A549 (cell line): Measurements from ENCODE around the gene TMPRSS5. TPM values are rescaled to one million over a fixed set of nuclear protein-coding genes. Genes with fewer than 3 reads are reported as not detected.

Source experiments
- ATAC-seq, 2 experiments: fragments of 200-7000 bp in 1 of 2; fragments of >200 bp in 1 of 2; cut with Nextera tagmentation in 1 of 2; cut with Tn5 transposase in 1 of 2; 3 replicates each; pipeline versions ENCODE4 v1.8.0 to v1.9.1; 2018 to 2020; ENCODE audit warnings: mild to moderate bottlenecking in 1 of 2, moderate library complexity in 1 of 2
- CTCF ChIA-PET: fragments of 300-600 bp; sonication (Branson Sonifier 250); formaldehyde crosslinking; extraction: SDS; loops from one replicate; lab custom pipeline; 2021; ENCODE audit warnings: antibody characterized with exemption, inconsistent platforms; lab: Yijun Ruan, JAX
- POLR2A ChIA-PET: fragments of 350-600 bp; formaldehyde crosslinking; extraction: SDS; loops from one replicate; lab custom pipeline; 2021; ENCODE audit warnings: antibody characterized with exemption, inconsistent platforms; lab: Yijun Ruan, JAX
- DNase-seq, 2 experiments: peaks; one replicate each; pipeline versions ENCODE4 v3.0.0 to v3.0.0-alpha.2; 2011 to 2016; ENCODE audit warnings: low read depth in 1 of 2, low spot score in 1 of 2
- FAIRE-seq: peaks from 2 replicates; lab custom pipeline; 2011; peaks lifted over from hg19 to GRCh38; lab: Jason Lieb, UNC
- H3K27ac ChIP-seq, 2 experiments: fragments of >200 bp; sonication (Bioruptor Twin); formaldehyde crosslinking; 3 replicates each; pipeline ENCODE4 v1.5.1; 2016 to 2017
- H3K4me1 ChIP-seq: fragments of >200 bp; sonication (Bioruptor Twin); formaldehyde crosslinking; 3 replicates; pipeline ENCODE4 v1.6.1; 2016
- H3K4me2 ChIP-seq: fragments of >200 bp; sonication (Bioruptor Twin); formaldehyde crosslinking; 3 replicates; pipeline ENCODE4 v1.6.1; 2016
- H3K4me3 ChIP-seq: fragments of >200 bp; sonication (Bioruptor Twin); formaldehyde crosslinking; 3 replicates; pipeline ENCODE4 v1.5.1; 2016
- H3K9me3 ChIP-seq: fragments of >200 bp; sonication (Bioruptor Twin); formaldehyde crosslinking; 3 replicates; pipeline ENCODE4 v1.6.1; 2016
- ATOH8 ChIP-seq: fragments of 250-450 bp; sonication (Bioruptor Pico); IDR thresholded peaks from 2 replicates; pipeline ENCODE4 v1.5.0; 2020; ENCODE audit warnings: low read depth, mild to moderate bottlenecking, moderate library complexity
- BCL3 ChIP-seq: fragments of >200 bp; sonication (Bioruptor Twin); formaldehyde crosslinking; IDR thresholded peaks from 3 replicates; pipeline ENCODE4 v1.6.1; 2016
- CBX8 ChIP-seq: fragments of 200-600 bp; sonication (generic); IDR thresholded peaks from 2 replicates; pipeline ENCODE4 v1.6.1; 2016
- CEBPB ChIP-seq, 2 experiments: fragments of >200 bp in 1 of 2; sonication (Bioruptor Twin) in 1 of 2; formaldehyde crosslinking in 1 of 2; IDR thresholded peaks; 2 replicates each; pipeline ENCODE4 v1.6.1; 2012 to 2016
- E2F6 ChIP-seq: IDR thresholded peaks from 2 replicates; pipeline ENCODE4 v1.6.1; 2012; ENCODE audit warnings: low read depth, borderline replicate concordance
- EHF ChIP-seq: fragments of 250-450 bp; sonication (Bioruptor Pico); IDR thresholded peaks from 2 replicates; pipeline ENCODE4 v1.5.0; 2020; ENCODE audit warnings: mild to moderate bottlenecking
- EHMT2 ChIP-seq: fragments of 200-600 bp; sonication (generic); IDR thresholded peaks from 2 replicates; pipeline ENCODE4 v1.6.1; 2016; ENCODE audit warnings: antibody characterized with exemption, low read depth, mild to moderate bottlenecking, moderate library complexity
- ELK1 ChIP-seq: fragments of 150-350 bp; IDR thresholded peaks from 2 replicates; pipeline ENCODE4 v1.6.1; 2014; ENCODE audit warnings: low read depth, mild to moderate bottlenecking, low read length
- EP300 ChIP-seq, 2 experiments: fragments of >200 bp; sonication (Bioruptor Twin); formaldehyde crosslinking; IDR thresholded peaks; 2 replicates in 1 of 2; 3 replicates in 1 of 2; pipeline ENCODE4 v1.6.1; 2016 to 2017
- HDAC2 ChIP-seq: fragments of 200-600 bp; sonication (generic); IDR thresholded peaks from 2 replicates; pipeline ENCODE4 v1.6.1; 2016
- HES2 ChIP-seq: fragments of >200 bp; sonication (Bioruptor Twin); formaldehyde crosslinking; IDR thresholded peaks from 2 replicates; pipeline ENCODE4 v1.6.1; 2016
- HOXA7 ChIP-seq: fragments of 250-450 bp; sonication (Bioruptor Pico); IDR thresholded peaks from 2 replicates; pipeline ENCODE4 v1.5.0; 2020; ENCODE audit warnings: mild to moderate bottlenecking, moderate library complexity
- HOXB13 ChIP-seq: fragments of 250-450 bp; sonication (Bioruptor Pico); IDR thresholded peaks from 2 replicates; pipeline ENCODE4 v1.5.0; 2020; ENCODE audit warnings: low read depth, mild to moderate bottlenecking, moderate library complexity
- HOXB5 ChIP-seq: fragments of 250-450 bp; sonication (Bioruptor Pico); IDR thresholded peaks from 2 replicates; pipeline ENCODE4 v1.5.0; 2020; ENCODE audit warnings: mild to moderate bottlenecking, moderate library complexity
- JUNB ChIP-seq: fragments of >200 bp; sonication (Bioruptor Twin); formaldehyde crosslinking; IDR thresholded peaks from 2 replicates; pipeline ENCODE4 v1.6.1; 2016
- MAX ChIP-seq: IDR thresholded peaks from 2 replicates; pipeline ENCODE4 v1.6.1; 2012
- MYC ChIP-seq: IDR thresholded peaks from 2 replicates; pipeline ENCODE4 v1.6.1; 2012; ENCODE audit warnings: mild to moderate bottlenecking, inconsistent platforms, low read length, improper control_type of control experiment, borderline replicate concordance
- PHF8 ChIP-seq: fragments of 200-600 bp; sonication (generic); IDR thresholded peaks from 2 replicates; pipeline ENCODE4 v1.6.1; 2016; ENCODE audit warnings: low read depth, mild to moderate bottlenecking, antibody characterized with exemption, moderate library complexity, borderline replicate concordance
- RARB ChIP-seq: fragments of 250-450 bp; sonication (Bioruptor Pico); IDR thresholded peaks from 2 replicates; pipeline ENCODE4 v1.8.0; 2021; ENCODE audit warnings: mild to moderate bottlenecking, moderate library complexity
- RFX5 ChIP-seq: fragments of 450-650 bp; IDR thresholded peaks from 2 replicates; pipeline ENCODE4 v1.7.1; 2014; ENCODE audit warnings: antibody characterized with exemption, mild to moderate bottlenecking, moderate library complexity
- SMC3 ChIP-seq: fragments of >200 bp; sonication (Bioruptor Twin); formaldehyde crosslinking; IDR thresholded peaks from 3 replicates; pipeline ENCODE4 v1.6.1; 2018; ENCODE audit warnings: inconsistent platforms
- TFCP2L1 ChIP-seq: fragments of 250-450 bp; sonication (Bioruptor Pico); IDR thresholded peaks from 2 replicates; pipeline ENCODE4 v1.5.0; 2021; ENCODE audit warnings: mild to moderate bottlenecking
- ZC3H11A ChIP-seq: fragments of 450-650 bp; IDR thresholded peaks from 2 replicates; pipeline ENCODE4 v1.6.1; 2014; ENCODE audit warnings: antibody characterized with exemption, mild to moderate bottlenecking
- ZNF302 ChIP-seq: fragments of 250-450 bp; sonication (Bioruptor Pico); IDR thresholded peaks from 2 replicates; pipeline ENCODE4 v1.9.0; 2021; ENCODE audit warnings: inconsistent platforms, mild to moderate bottlenecking, moderate library complexity
- ZSCAN20 ChIP-seq: fragments of 250-450 bp; sonication (Bioruptor Pico); IDR thresholded peaks from 2 replicates; pipeline ENCODE4 v1.8.0; 2022; ENCODE audit warnings: mild to moderate bottlenecking, moderate library complexity
- WGBS: methylation state at CpG from one replicate; pipeline ENCODE4 v1.1.6; 2017; ENCODE audit errors: missing lambda C conversion rate; 5-methylcytosine and 5-hydroxymethylcytosine counted together
- polyA plus RNA-seq, 4 experiments: library from polyadenylated mRNA; depleted of rRNA in 3 of 4; stranded (reverse); fragments of >200 nt; fragmentation: RNase III in 1 of 4; extraction: RNeasy Plus Mini Kit Qiagen cat#74134 plus additional on column Dnase treatment in 1 of 4; gene quantifications; 2 replicates in 3 of 4; 3 replicates in 1 of 4; pipeline ENCODE4 v1.2.3, GENCODE V29; 2011 to 2017

TMPRSS5 gene
- polyA plus RNA-seq, 2 of the 4 experiments (the other 2 are of a cell fraction), result 0.12 TPM

GRCh38 chr11:113722934-113723333, 16.8 kb upstream of the TMPRSS5 start:
- DNase-seq, result no peak
- H3K4me2 ChIP-seq, result no peak overlapping the region
- no peak for TF ChIP-seq EHMT2
- TF ChIP-seq SMC3, result no peak
- TF ChIP-seq ZNF302 (CRISPR knock-in tag), result no peak
- TF ChIP-seq JUNB, result no peak
- TF ChIP-seq CBX8, result no peak
- TF ChIP-seq EHF (CRISPR knock-in tag), result no peak
- TF ChIP-seq HOXB5 (CRISPR knock-in tag), result no peak
- TF ChIP-seq RFX5, result no peak
- TF ChIP-seq E2F6, result no peak
- no peak for TF ChIP-seq BCL3
- no peak for TF ChIP-seq HOXA7
- no peak for TF ChIP-seq MYC
- TF ChIP-seq, all 56 proteins: peak for 0
- H3K4me1 ChIP-seq, result no peaks in the 10 kb centered on the region
- WGBS, result 52% methylated on average over 3 of the region's 3 CpGs
- ChIA-PET CTCF (interaction anchor here (0.5 to 1.5 kb wide), 2 partner anchors 8 to 1873 kb away, joined by 3 to 6 read pairs; no protein-coding TSS in a partner anchor), POLR2A (no interaction called here)
- no peak for ATAC-seq
- H3K9me3 ChIP-seq, result no peaks in the 10 kb centered on the region
- no peak overlapping the region for H3K27ac ChIP-seq
- H3K4me3 ChIP-seq, result no peak overlapping the region
- no peak for FAIRE-seq

GRCh38 chr11:113722221-113722620, 16.1 kb upstream of the TMPRSS5 start:
- whole genome bisulfite sequencing, result 99% methylated on average over 4 of the region's 4 CpGs
- CTCF ChIA-PET, result interaction anchor here (1.5 kb wide), 1 partner anchor 8 kb away, joined by 6 read pairs; no protein-coding TSS in a partner anchor
- POLR2A ChIA-PET, result no interaction called here
- TF ChIP-seq HES2, result no peak
- no peak for TF ChIP-seq EHF (CRISPR knock-in tag)
- TF ChIP-seq EHMT2, result no peak
- TF ChIP-seq HOXB5 (CRISPR knock-in tag), result no peak
- no peak for TF ChIP-seq ZSCAN20 (CRISPR knock-in tag)
- TF ChIP-seq CEBPB (IDR thresholded peaks at IDR 0.05), result no peak
- no peak for TF ChIP-seq ELK1
- no peak for TF ChIP-seq EP300 (IDR thresholded peaks at IDR 0.05)
- no peak for TF ChIP-seq ATOH8 (CRISPR knock-in tag)
- TF ChIP-seq RARB (CRISPR knock-in tag), result no peak
- TF ChIP-seq PHF8, result no peak
- TF ChIP-seq ZC3H11A, result no peak
- TF ChIP-seq E2F6, result no peak
- TF ChIP-seq CBX8, result no peak
- TF ChIP-seq BCL3, result no peak
- TF ChIP-seq TFCP2L1 (CRISPR knock-in tag), result no peak
- no peak for TF ChIP-seq MAX
- TF ChIP-seq HDAC2, result no peak
- no peak for TF ChIP-seq RFX5
- TF ChIP-seq HOXB13, result no peak
- TF ChIP-seq, all 56 proteins: peak for 0
- no peaks in the 10 kb centered on the region for H3K4me1 ChIP-seq
- H3K9me3 ChIP-seq, result no peaks in the 10 kb centered on the region
- H3K27ac ChIP-seq, result no peak overlapping the region
- FAIRE-seq, result no peak
- no peak for ATAC-seq
- H3K4me2 ChIP-seq, result no peak overlapping the region
- no peak overlapping the region for H3K4me3 ChIP-seq
- no peak for DNase-seq
